GM19238 (cell line): ENCODE results near the gene DAPK1.

Experiments
- DNase-seq: peaks from one replicate; pipeline ENCODE4 v3.0.0; 2011; ENCODE audit warnings: low spot score; ENCODE audit not compliant: insufficient read length

Gene DAPK1

GRCh38 chr9:87567983-87568382 lies 70.3 kb downstream of the DAPK1 start:
- no peak for DNase-seq

DNA sequence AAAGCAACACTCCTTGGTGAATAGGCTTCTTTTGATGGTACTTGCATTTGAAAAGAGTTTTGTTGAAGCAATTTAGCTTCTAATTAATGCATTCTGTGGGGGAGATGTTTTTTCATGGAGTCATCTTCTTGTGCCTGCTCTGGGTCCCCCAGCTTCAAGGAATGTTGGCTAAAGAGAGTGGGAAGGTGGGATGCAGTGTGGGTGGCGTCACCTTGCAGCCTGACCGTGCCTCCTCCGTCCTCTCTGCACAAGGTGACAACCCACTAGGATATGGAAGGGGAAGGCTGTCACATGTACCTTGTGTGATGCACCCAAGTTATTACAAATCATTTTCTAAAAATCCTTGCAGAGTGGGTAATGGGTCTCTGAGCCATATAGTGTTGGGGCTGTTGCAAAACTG lies 70.7 kb downstream of the DAPK1 start:
- DNase-seq = no peak

DNA sequence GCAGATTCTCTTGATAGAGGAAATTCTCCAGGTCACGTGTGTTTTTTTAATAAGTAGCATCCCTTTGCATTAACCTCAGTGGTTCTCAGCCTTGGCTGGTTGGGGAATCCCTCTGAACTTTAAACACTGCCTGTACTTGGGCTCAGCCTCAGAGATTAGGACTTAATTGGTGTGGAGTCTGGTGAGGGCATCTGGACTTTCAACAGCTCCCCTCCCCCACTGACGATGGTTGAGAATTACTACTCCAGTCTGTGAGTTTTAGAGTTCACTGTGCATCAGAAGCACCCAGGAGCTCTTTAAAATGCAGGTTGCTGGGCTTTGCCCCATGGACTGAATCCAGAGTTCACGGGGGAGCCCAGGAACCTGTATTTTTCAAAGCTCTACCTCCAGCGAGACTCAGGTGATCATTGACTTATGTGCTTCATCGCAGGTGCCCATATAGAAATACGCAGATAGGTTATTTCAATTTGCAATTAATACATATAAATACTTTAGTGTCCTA lies 71.4 kb downstream of the DAPK1 start:
- DNase-seq = no peak

GRCh38 chr9:87569518-87569917 lies 71.9 kb downstream of the DAPK1 start:
- DNase-seq = no peak

- DNase-seq = no peak
Observed at GRCh38 chr9:87570000-87570908, 72.6 kb downstream of the DAPK1 start.

DNA sequence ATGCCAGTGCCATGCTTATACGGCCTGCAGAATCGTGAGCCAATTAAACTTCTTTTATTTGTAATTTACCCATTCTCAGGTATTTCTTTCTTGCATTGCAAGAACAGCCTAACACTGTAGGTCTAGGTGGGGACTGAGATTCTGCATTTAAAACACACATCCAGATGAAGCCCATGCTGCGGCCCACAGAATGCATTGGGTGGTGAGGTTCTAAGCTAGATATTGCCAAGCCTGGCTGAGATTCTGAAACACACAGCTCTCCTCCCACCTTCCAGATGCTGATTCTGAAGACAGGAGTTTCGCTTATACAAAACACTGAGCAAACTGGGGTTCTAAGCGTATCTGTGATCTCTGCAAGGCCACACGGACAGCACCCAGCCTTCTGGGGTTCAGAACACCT lies 75.1 kb downstream of the DAPK1 start:
- DNase-seq = no peak

DNA sequence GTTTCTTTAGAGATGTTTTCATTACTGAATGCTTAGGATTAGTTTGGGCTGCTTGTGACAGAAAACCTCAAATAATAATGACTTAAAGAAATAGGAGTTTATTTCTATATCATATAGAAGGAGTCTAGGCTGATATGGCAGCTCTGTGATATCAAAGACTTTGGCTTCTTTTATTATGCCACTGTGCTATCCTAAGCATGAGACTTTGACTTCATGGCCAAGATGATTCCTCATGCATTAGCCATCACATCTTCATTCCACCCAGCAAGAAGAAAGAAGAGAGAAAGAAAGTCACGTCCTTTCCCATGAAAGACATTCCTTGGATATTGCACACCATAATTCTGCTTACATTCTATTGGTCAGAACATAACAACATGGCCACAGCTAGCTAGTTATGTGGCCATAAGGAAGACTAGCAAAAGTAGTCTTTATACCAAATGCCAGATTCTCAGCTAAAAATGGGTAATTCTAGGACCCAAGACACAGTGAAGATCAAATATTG lies 76.2 kb downstream of the DAPK1 start:
- no peak for DNase-seq

- no peak for DNase-seq
Observed at GRCh38 chr9:87577746-87578145, 80.1 kb downstream of the DAPK1 start.

- no peak for DNase-seq
Observed at GRCh38 chr9:87578625-87579024, 81.0 kb downstream of the DAPK1 start.

DNA sequence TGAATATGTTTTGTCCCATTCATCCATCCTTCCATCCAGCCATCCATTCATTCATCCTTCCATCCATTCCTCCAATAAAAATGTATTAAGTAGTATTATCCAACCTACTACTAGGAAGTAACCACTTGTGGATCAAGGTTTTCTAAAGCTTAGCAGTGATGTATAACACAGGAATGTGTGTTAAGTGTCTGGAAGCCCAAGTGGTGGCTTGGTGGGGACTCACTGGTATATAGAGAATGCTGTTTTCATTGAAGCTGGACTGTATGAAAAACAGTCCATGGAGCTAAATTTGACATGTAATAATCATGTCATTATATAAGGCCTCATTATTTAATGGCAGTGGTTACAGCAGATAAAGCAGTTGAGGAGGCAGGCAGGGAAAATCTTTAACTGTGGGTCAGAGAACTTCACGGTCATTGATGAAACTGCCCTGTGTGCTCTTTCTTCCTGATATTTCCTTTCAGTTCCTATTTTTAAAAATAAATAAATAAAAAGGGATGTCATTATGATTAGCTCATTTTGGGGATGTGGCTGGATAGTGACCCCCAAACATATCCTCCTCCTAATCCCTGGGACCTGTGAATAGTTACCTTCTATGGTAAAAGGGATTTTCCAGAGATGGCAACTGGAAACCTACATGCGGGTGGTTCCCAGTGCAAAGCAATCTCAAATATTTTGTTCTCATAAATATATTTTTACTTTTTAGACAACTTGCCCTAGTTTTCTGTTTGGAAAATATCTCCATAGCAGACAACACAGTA lies 82.3 kb downstream of the DAPK1 start:
- no peak for DNase-seq

GRCh38 chr9:87580941-87581438 lies 83.3 kb downstream of the DAPK1 start:
- no peak for DNase-seq

DNA sequence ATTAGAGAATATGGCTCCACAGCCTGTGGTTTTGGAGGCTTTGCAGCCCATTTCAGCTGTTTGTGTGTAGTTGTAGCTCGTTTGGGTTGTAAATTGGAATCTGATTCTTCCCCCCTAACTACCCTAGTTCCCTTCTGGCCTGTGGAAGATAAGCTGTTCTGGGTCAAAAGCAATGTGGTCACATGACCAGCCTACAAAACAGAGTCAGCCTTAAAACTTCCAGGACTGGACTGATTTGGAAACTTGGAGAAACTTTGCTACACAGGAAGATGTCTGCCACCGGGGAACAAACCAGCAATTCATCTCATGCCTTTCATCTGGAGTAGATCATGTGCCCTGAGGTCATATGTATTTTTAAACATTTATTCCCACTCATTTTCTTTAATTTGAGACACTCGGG lies 83.8 kb downstream of the DAPK1 start:
- no peak for DNase-seq

GRCh38 chr9:87581949-87582637 lies 84.4 kb downstream of the DAPK1 start:
- DNase-seq = no peak

GRCh38 chr9:87584326-87584725 lies 86.7 kb downstream of the DAPK1 start:
- no peak for DNase-seq

GRCh38 chr9:87585123-87585855 lies 87.6 kb downstream of the DAPK1 start:
- no peak for DNase-seq

DNA sequence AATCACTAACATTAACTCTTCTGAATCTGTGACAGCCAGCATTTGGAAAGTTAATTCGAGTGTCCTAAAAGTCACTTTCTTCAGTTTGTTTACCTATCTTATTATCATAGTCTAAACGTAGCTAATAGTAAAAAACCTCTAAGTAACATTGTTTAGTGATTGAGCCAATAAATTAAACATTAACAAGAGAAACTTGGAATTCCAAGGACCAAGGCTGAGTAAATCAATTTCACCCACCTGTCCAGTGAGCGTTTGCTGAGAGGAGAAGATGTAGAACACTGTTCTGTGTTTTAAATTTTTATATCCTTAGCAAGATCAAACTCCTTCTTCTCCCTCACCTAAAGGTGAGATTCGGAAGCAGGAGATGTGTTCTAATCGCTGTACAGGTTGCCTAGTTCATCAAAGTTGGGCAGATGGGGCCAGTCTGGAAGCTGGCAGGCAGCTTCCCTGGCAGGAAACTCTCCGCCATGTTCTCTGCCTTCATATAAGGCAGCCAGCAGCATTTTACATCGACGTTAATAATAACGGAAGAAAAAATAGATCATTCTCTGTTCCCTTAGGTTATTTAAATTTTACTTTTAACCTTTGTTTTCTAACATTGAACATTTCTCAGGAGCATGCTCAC lies 89.2 kb downstream of the DAPK1 start:
- DNase-seq = no peak

- DNase-seq = no peak
Observed at GRCh38 chr9:87587356-87587745, 89.7 kb downstream of the DAPK1 start.

GRCh38 chr9:87587864-87588263 lies 90.2 kb downstream of the DAPK1 start:
- no peak for DNase-seq

GRCh38 chr9:87588339-87588738 lies 90.7 kb downstream of the DAPK1 start:
- no peak for DNase-seq

GRCh38 chr9:87590996-87591395 lies 93.3 kb downstream of the DAPK1 start:
- no peak for DNase-seq
